ENCODE measurements around the gene RIIAD1.
"Not testable (repeated sequence)": the region's sequence is repeated elsewhere in the genome, so short reads cannot be mapped to it uniquely, and the experiment has no call there.

RIIAD1 gene

DNA sequence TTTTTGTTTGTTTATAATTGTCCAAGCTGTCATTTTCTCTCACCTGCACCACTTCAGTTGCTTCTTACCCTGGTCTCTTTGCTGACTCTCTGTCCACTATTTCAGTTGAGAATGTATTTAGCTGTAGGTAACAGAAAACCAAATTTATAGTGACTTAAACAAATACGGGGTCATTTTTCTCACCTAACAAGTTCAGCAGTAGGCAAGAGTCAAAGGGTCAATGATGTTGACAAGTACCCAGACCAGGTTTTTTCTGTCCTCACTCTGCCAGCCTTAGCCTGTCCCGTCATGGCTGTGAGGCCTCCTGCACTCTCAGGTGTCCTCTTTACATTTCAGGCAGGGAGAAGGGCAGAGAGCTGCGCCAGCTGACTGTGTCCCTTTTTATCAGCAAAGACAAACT, 11.8 kb downstream of the RIIAD1 start:
- TF ChIP-seq, protein P1, sequence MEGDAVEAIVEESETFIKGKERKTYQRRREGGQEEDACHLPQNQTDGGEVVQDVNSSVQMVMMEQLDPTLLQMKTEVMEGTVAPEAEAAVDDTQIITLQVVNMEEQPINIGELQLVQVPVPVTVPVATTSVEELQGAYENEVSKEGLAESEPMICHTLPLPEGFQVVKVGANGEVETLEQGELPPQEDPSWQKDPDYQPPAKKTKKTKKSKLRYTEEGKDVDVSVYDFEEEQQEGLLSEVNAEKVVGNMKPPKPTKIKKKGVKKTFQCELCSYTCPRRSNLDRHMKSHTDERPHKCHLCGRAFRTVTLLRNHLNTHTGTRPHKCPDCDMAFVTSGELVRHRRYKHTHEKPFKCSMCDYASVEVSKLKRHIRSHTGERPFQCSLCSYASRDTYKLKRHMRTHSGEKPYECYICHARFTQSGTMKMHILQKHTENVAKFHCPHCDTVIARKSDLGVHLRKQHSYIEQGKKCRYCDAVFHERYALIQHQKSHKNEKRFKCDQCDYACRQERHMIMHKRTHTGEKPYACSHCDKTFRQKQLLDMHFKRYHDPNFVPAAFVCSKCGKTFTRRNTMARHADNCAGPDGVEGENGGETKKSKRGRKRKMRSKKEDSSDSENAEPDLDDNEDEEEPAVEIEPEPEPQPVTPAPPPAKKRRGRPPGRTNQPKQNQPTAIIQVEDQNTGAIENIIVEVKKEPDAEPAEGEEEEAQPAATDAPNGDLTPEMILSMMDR (conservative IDR thresholded peaks at IDR 0.05; ENCODE audit: low read depth, low read length) = no peak
- no peak for DNase-seq (ENCODE audit: low read depth)
- H3K4me3 ChIP-seq (ENCODE audit: low read depth, low read length) = no peak overlapping the region

DNA sequence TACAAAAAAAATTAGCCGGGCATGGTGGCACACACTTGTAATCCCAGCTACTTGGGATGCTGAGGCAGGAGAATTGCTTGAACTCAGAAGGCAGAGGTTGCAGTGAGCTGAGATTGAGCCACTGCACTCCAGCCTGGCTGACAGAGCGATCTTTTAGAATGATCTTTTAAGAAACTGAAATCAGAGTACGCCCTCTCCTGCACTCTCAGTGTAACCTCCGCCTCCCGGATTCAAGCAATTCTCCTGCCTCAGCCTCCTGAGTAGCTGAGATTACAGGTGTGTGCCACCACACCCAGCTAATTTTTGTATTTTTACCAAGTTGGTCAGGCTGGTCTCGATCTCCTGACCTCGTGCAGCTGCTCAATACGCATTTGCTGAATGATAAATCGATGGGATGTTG, 12.7 kb downstream of the RIIAD1 start:
- not testable (repeated sequence) for H3K4me3 ChIP-seq (ENCODE audit: low read depth, low read length)

DNA sequence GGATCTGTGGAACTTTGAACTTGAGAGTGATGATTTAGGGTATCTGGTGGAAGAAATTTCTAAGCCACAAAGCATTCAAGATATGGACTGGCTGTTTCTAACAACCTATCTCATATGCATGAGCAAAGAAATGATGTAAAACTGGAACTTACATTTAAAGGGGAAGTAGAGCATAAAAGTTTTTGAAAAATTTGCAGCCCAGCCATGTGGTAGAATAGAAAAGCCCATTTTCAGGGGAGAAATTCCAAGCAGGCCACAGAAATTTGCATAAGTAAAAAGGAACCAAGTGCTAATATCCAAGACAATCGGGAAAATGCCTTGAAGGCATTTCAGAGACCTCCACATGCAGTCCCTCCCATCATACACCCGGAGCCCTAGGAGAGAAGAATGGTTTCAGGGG, 15.7 kb downstream of the RIIAD1 start:
- no peak for DNase-seq (ENCODE audit: low read depth)
- no peak overlapping the region for H3K4me3 ChIP-seq (ENCODE audit: low read depth, low read length)
- TF ChIP-seq, protein P1 (conservative IDR thresholded peaks at IDR 0.05; ENCODE audit: low read depth, low read length) = no peak

More for the DNA sequence above, 12.7 kb downstream of the RIIAD1 start:
- DNase-seq (ENCODE audit: low read depth) = not testable (repeated sequence)

DNA sequence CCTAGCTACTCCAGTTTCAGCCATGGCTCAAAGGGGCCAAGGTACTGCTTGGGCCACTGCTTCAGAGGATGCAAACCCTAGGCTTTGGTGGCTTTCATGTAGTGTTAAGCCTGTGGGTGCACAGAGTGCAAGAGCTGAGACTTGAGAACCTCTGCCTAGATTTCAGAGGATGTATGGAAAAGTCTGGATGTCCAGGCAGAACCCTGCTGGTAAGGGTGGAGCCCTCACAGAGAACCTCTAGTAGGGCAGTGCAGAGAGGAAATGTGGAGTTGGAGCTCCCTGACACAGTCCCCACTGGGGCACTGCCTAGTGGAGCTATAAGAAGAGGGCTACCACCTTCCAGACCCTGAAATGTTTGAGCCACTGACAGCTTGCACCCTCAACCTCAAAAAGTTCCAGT, 16.2 kb downstream of the RIIAD1 start:
- TF ChIP-seq, protein P1 (conservative IDR thresholded peaks at IDR 0.05; ENCODE audit: low read depth, low read length) = no peak
- H3K4me3 ChIP-seq (ENCODE audit: low read depth, low read length) = no peak overlapping the region
- no peak for DNase-seq (ENCODE audit: low read depth)

DNA sequence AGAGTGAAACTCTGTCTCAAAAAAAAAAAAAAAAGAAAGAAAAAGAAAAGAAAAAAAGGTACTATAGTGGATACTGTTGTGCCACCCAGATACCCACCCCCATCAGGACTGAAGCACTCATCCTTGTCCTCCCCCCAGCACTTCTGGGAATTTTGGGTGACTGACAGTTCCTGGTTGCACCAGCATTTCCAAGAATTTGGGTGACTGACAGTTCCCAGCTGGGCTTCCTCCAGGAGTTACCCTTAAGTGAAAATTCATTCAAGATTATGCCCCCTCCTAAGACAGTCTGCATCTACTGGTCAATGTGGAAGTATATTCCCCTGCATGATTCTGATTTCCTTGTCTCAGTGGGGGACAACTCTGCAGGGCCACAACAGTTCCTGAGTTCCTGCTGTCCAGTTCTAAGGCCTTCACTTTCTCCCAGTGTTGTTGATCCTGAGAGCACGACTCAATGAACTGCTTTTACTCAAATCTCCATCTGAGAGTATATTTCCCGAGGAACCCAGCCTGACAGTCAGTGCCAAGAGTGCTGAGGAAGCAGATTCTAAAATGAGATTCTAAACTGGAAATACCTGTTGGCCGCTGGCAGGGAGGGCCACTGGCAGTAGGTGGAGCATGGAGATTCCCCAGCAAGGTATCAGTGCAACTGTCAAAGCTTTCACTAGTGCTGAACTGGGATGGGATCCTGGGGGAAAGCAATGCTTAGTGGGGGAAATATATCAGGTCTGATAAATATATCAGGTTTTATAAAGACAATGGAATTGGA, 18.5 kb downstream of the RIIAD1 start:
- TF ChIP-seq, protein P1 (conservative IDR thresholded peaks at IDR 0.05; ENCODE audit: low read depth, low read length) = no peak
- H3K4me3 ChIP-seq (ENCODE audit: low read depth, low read length) = no peak overlapping the region
- DNase-seq (ENCODE audit: low read depth) = no peak

DNA sequence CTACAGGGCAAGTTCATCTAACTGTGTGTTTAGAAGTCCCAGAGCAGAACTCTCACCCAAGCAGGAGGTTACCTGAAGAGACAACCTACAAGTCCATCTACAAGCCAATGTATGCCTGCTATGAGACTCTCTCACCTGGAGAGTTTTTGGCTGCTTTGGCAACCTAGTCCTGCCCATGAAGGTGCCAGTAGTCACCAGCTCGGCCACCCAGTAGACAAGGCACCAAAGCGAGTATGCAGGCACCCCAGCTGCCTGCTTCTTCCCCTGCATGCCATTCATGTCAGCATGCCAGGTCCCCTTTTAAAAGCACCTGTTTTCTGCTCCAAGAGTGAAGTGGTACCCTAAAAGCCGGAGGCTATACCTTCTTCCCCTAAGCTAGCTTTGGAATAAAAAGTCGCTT, 20.2 kb downstream of the RIIAD1 start:
- no peak overlapping the region for H3K4me3 ChIP-seq (ENCODE audit: low read depth, low read length)
- DNase-seq (ENCODE audit: low read depth) = no peak
- TF ChIP-seq, protein P1 (conservative IDR thresholded peaks at IDR 0.05; ENCODE audit: low read depth, low read length) = no peak

DNA sequence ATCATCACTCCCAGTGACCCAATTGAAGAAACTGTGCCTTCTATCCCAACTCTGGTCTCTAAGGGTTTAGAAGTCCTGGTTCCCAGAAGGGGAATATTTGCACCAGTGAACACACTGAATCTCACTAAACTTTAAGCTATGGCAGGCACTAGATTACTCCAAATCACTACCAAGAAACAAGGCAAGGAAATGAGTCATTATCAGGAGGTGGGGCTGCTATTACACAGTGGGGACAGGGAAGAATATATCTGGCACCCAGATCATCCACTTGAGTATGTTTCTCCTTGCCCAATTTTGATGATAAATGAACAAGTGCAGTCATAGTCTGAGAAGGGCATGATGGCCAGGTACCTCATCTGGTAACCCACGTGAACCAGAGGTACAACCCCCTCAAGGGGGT, 35.0 kb downstream of the RIIAD1 start:
- peak; percentile 33 for DNase-seq (ENCODE audit: low read depth)
- TF ChIP-seq, protein P1 (conservative IDR thresholded peaks at IDR 0.05; ENCODE audit: low read depth, low read length) = no peak

More for the DNA sequence above, 35.0 kb downstream of the RIIAD1 start:
- no peak overlapping the region for H3K4me3 ChIP-seq (ENCODE audit: low read depth, low read length)

Data from choroid plexus epithelial cell (primary cell).